ENCODE results near the gene AVPR1B. TPM values are rescaled to one million over a fixed set of nuclear protein-coding genes. Genes with fewer than 3 reads are reported as not detected.

Gene AVPR1B
- total RNA-seq, 1 donor, result not detected

DNA sequence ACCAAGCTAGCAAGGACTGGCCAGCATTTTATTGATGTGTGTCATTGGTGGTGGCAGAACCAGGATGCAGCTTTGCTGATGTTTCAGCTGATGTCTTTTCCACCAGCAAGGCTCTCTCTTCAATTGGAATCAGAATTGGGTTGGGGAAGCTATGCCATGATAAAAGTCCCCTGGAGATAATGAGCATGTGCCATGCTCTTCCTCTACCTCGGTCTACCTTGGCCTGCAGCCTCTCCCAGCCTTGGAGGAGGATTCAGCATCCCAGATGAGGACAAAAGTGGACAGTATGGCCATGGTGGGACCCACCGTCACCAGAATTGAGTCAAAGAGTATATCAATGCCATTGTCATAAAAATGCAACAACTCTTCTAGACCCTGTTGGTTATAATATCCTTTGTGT, 8.6 kb downstream of the AVPR1B start:
- no peak overlapping the region for H3K4me3 ChIP-seq (ENCODE audit: low read depth, low read length)
- TF ChIP-seq, protein P1, sequence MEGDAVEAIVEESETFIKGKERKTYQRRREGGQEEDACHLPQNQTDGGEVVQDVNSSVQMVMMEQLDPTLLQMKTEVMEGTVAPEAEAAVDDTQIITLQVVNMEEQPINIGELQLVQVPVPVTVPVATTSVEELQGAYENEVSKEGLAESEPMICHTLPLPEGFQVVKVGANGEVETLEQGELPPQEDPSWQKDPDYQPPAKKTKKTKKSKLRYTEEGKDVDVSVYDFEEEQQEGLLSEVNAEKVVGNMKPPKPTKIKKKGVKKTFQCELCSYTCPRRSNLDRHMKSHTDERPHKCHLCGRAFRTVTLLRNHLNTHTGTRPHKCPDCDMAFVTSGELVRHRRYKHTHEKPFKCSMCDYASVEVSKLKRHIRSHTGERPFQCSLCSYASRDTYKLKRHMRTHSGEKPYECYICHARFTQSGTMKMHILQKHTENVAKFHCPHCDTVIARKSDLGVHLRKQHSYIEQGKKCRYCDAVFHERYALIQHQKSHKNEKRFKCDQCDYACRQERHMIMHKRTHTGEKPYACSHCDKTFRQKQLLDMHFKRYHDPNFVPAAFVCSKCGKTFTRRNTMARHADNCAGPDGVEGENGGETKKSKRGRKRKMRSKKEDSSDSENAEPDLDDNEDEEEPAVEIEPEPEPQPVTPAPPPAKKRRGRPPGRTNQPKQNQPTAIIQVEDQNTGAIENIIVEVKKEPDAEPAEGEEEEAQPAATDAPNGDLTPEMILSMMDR (IDR thresholded peaks at IDR 0.05; ENCODE audit: insufficient read depth, low read depth, low read length), result no peak
- no peak for DNase-seq (ENCODE audit: low read depth)

DNA sequence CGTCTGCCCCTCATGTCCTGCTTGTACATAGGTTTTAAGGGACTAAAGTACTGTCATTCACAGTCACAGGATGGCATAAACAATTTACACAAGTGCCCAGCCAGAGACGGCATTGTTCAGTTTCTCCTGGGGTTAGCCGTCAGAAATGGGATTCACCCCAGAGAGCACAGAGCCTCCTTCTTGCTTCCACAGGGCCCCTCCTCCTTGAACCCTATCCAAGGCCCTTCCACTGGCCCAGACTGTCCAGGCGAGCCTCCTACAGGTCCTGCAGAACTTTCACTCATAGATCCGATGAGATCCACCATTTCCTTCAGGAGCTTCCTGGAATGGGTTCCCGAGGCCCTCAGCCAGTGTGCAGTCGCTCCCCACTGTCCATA, 10.0 kb downstream of the AVPR1B start:
- DNase-seq (ENCODE audit: low read depth), result no peak
- H3K4me3 ChIP-seq (ENCODE audit: low read depth, low read length), result no peak overlapping the region
- TF ChIP-seq, protein P1 (IDR thresholded peaks at IDR 0.05; ENCODE audit: insufficient read depth, low read depth, low read length), result no peak

DNA sequence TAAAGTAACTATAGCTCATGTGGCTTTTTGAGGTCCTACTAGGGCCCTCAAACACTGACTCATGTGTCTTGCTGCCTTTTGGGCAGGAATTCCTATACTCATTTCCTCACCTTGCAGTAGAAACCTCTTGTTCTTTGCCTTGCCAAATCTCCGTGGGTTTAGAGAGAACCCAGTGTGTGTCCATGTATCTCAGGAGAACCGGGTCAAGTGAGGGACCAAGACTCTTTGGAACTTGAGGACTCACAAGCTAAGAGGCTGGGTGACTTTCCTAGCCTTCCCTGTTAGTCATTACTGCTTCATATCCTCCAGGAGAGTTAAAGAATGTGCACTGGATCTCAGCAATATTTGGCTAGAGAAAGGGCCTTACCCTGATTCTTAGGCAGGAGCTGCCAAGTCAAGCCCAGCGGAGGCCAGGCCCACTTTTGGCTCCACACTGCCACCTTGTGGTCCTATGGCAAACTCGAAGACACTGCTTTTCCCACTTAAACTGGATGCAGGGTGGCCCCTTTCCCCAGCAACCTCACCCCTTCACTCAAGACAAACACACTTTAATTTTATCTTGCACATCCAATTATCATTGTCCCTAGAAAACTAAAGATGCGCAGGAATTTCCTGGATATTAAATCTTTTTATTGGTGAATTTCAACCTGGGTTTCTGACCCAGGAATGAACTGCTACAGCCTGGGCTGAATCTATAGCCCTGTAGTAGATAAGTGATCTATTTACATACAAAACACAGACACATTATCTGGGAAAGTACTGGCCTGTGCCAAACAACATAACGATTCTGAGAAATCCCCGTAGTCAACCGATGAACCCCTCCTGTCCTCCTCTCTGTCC, 10.6 kb downstream of the AVPR1B start:
- DNase-seq (ENCODE audit: low read depth), result peak; percentile 72
- TF ChIP-seq, protein P1 (IDR thresholded peaks at IDR 0.05; ENCODE audit: insufficient read depth, low read depth, low read length), result peak; percentile 91
- no peak overlapping the region for H3K4me3 ChIP-seq (ENCODE audit: low read depth, low read length)

DNA sequence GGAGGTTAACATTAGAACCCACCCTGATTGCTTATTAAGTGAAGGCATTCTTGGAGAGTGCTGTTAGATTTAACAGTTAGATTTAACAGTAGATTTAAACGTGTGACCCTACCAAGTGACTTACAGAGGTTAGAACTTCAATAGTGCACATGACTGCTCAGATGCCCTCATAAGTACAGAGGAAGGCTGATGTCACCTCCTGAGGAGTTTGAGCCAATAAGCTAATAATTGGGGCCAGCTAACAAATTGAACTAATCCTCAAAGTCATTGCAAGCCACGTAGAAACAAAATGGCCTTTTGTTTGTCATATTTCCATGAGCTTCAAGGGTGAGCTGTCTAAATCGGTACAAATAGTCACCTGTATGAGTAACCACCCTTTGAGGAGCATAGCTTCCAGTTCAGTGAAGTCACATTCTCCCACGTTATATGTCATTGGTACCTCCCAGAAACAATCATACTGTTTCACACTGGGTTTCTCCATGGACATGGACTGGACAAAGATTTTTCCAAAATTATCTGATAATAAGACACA, 11.7 kb downstream of the AVPR1B start:
- no peak for DNase-seq (ENCODE audit: low read depth)
- H3K4me3 ChIP-seq (ENCODE audit: low read depth, low read length), result no peak overlapping the region
- TF ChIP-seq, protein P1 (IDR thresholded peaks at IDR 0.05; ENCODE audit: insufficient read depth, low read depth, low read length), result no peak

DNA sequence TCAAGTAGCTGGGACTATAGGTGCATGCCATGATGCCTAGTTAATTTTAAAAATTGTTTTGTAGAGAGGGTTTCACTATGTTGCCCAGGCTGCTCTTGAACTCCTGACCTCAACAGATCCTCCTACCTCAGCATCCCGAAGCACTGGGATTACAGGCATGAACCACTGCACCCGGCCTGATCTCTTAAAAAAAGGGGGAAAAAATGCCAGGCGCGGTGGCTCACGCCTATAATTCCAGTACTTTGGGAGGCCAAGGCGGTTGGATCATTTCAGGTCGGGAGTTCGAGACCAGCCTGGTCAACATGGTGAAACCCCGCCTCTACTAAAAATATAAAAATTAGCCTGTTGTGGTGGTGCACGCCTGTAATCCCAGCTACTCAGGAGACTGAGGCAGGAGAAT, 13.2 kb downstream of the AVPR1B start:
- no peak for DNase-seq (ENCODE audit: low read depth)
- no peak overlapping the region for H3K4me3 ChIP-seq (ENCODE audit: low read depth, low read length)
- TF ChIP-seq, protein P1 (IDR thresholded peaks at IDR 0.05; ENCODE audit: insufficient read depth, low read depth, low read length), result no peak

GRCh38 chr1:206102292-206102936, 14.8 kb downstream of the AVPR1B start:
- H3K4me3 ChIP-seq (ENCODE audit: low read depth, low read length), result no peak overlapping the region
- DNase-seq (ENCODE audit: low read depth), result no peak
- TF ChIP-seq, protein P1 (IDR thresholded peaks at IDR 0.05; ENCODE audit: insufficient read depth, low read depth, low read length), result no peak
